ENCODE data around the gene EIF3A.

DNA sequence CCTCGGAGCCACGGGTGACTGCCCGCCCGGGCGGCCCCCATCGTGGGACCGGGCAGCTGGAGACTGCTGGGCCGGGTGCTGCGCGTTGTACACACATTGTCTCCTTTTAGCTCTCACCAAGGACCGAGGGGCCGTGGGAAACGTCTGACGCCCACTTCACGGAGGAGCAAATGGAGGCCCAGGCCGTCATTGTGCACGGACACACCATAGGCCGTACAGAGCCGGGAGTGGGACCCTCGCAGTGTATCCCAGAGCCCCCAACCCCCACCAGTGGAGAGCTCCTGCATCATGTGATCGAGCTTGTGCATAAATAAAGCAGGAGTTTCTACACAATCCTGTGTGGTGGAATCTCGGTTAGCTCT is 24.0 kb upstream of the EIF3A start:
- TF ChIP-seq, protein P1, sequence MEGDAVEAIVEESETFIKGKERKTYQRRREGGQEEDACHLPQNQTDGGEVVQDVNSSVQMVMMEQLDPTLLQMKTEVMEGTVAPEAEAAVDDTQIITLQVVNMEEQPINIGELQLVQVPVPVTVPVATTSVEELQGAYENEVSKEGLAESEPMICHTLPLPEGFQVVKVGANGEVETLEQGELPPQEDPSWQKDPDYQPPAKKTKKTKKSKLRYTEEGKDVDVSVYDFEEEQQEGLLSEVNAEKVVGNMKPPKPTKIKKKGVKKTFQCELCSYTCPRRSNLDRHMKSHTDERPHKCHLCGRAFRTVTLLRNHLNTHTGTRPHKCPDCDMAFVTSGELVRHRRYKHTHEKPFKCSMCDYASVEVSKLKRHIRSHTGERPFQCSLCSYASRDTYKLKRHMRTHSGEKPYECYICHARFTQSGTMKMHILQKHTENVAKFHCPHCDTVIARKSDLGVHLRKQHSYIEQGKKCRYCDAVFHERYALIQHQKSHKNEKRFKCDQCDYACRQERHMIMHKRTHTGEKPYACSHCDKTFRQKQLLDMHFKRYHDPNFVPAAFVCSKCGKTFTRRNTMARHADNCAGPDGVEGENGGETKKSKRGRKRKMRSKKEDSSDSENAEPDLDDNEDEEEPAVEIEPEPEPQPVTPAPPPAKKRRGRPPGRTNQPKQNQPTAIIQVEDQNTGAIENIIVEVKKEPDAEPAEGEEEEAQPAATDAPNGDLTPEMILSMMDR (IDR thresholded peaks at IDR 0.05), result no peak
- no peak for TF ChIP-seq POLR2A (IDR thresholded peaks at IDR 0.05)

Measured in testis (tissue), 2 donors.